Activated T-cell treated with anti-CD3 and anti-CD28 coated beads, Interleukin-2, amount 50 U/mL, for 48 hours (primary cell): Measurements from ENCODE around the gene ESAM.

Source experiments
- DNase-seq, 2 experiments: peaks; one replicate each; pipeline ENCODE4 v3.0.0-alpha.2; 2020

ESAM gene

GRCh38 chr11:124727474-124727873 lies 34.6 kb downstream of the ESAM start:
- DNase-seq, result no peak

GRCh38 chr11:124725719-124726105 lies 36.4 kb downstream of the ESAM start:
- no peak for DNase-seq

GRCh38 chr11:124724979-124725718 lies 36.9 kb downstream of the ESAM start:
- DNase-seq, result no peak

GRCh38 chr11:124722176-124722575 lies 39.9 kb downstream of the ESAM start:
- no peak for DNase-seq

GRCh38 chr11:124719534-124719933 lies 42.6 kb downstream of the ESAM start:
- no peak for DNase-seq

GRCh38 chr11:124718801-124719200 lies 43.3 kb downstream of the ESAM start:
- DNase-seq, result no peak

GRCh38 chr11:124717786-124718651 lies 44.1 kb downstream of the ESAM start:
- peak in 1 of 2 experiments; percentile 30 for DNase-seq

- no peak for DNase-seq
Observed at GRCh38 chr11:124717421-124717785, 44.7 kb downstream of the ESAM start.

- no peak for DNase-seq
Observed at GRCh38 chr11:124716591-124716990, 45.5 kb downstream of the ESAM start.

- DNase-seq, result no peak
Observed at GRCh38 chr11:124712392-124712791, 49.7 kb downstream of the ESAM start.

- no peak for DNase-seq
Observed at GRCh38 chr11:124707829-124708228, 54.3 kb downstream of the ESAM start.
